HG02981 (cell line): Measurements from ENCODE around the gene RAD18.
A peak's percentile ranks its signal among the peaks of the same experiment; 100 is the strongest.

ENCODE experiments used
- ATAC-seq: cut with Tn5 transposase; IDR thresholded peaks from one replicate; pipeline ENCODE4 v1.9.1; 2021; ENCODE audit warnings: mild to moderate bottlenecking, moderate library complexity; ENCODE audit not compliant: unreplicated experiment

RAD18 gene

GRCh38 chr3:8963137-8963853 lies at the start of gene RAD18:
RAD18 (minus strand) TSS chr3:8963472; CDS start chr3:8963385, 87 bp downstream.
- ATAC-seq: peak; percentile 90

- ATAC-seq: no peak
These were observed 49.2 kb upstream of the RAD18 start for GRCh38 chr3:9012521-9012920.

GRCh38 chr3:9009976-9010545 lies 46.8 kb upstream of the RAD18 start:
- no peak for ATAC-seq

GRCh38 chr3:9008550-9009255 lies 45.4 kb upstream of the RAD18 start:
- no peak for ATAC-seq

- ATAC-seq: no peak
These were observed 44.7 kb upstream of the RAD18 start for GRCh38 chr3:9007928-9008327.

- ATAC-seq: no peak
These were observed 43.9 kb upstream of the RAD18 start for GRCh38 chr3:9007213-9007612.

- no peak for ATAC-seq
These were observed 36.8 kb upstream of the RAD18 start for GRCh38 chr3:9000041-9000440.

- no peak for ATAC-seq
These were observed 33.9 kb upstream of the RAD18 start for GRCh38 chr3:8997151-8997550.

GRCh38 chr3:8996681-8997121 lies 33.4 kb upstream of the RAD18 start:
- ATAC-seq: no peak

GRCh38 chr3:8996216-8996615 lies 32.9 kb upstream of the RAD18 start:
- ATAC-seq: no peak

- ATAC-seq: no peak
These were observed 31.0 kb upstream of the RAD18 start for GRCh38 chr3:8994226-8994625.

GRCh38 chr3:8993331-8993730 lies 30.1 kb upstream of the RAD18 start:
- ATAC-seq: no peak

- no peak for ATAC-seq
These were observed 29.6 kb upstream of the RAD18 start for GRCh38 chr3:8992854-8993253.

- ATAC-seq: no peak
These were observed 28.9 kb upstream of the RAD18 start for GRCh38 chr3:8992199-8992598.

GRCh38 chr3:8990266-8991215 lies 27.3 kb upstream of the RAD18 start:
- no peak for ATAC-seq

- ATAC-seq: no peak
These were observed 25.7 kb upstream of the RAD18 start for GRCh38 chr3:8988791-8989558.

GRCh38 chr3:8988384-8988655 lies 25.0 kb upstream of the RAD18 start:
- ATAC-seq: no peak

GRCh38 chr3:8987645-8988383 lies 24.5 kb upstream of the RAD18 start:
- peak; percentile 86 for ATAC-seq

GRCh38 chr3:8987226-8987625 lies 24.0 kb upstream of the RAD18 start:
- no peak for ATAC-seq

- ATAC-seq: no peak
These were observed 23.5 kb upstream of the RAD18 start for GRCh38 chr3:8986741-8987140.
